RWPE2 (cell line): ENCODE results near the gene MGMT.

Source experiments
- ATAC-seq: fragments of 200-7000 bp; cut with Tn5 transposase; 3 replicates; pipeline ENCODE4 v1.9.1; 2021; ENCODE audit warnings: low read depth
- DNase-seq: peaks from one replicate; pipeline ENCODE4 v3.0.0-alpha.2; 2020; ENCODE audit warnings: low spot score
- H3K27ac ChIP-seq: fragments of 450-650 bp; 2 replicates; pipeline ENCODE4 v1.5.1; 2017; ENCODE audit warnings: mild to moderate bottlenecking; ENCODE audit not compliant: poor library complexity, severe bottlenecking
- H3K27me3 ChIP-seq: fragments of 250-450 bp; sonication (Bioruptor Pico); 2 replicates; pipeline ENCODE4 v1.5.1; 2021; ENCODE audit warnings: mild to moderate bottlenecking, moderate library complexity; ENCODE audit not compliant: insufficient read depth, poor library complexity, severe bottlenecking
- H3K36me3 ChIP-seq: fragments of 250-450 bp; sonication (Bioruptor Pico); 2 replicates; pipeline ENCODE4 v1.5.1; 2020; ENCODE audit warnings: low read depth, mild to moderate bottlenecking, moderate library complexity
- H3K4me1 ChIP-seq: fragments of 250-450 bp; sonication (Bioruptor Pico); 2 replicates; pipeline ENCODE4 v1.5.1; 2021; ENCODE audit warnings: mild to moderate bottlenecking, moderate library complexity; ENCODE audit not compliant: insufficient read depth, poor library complexity, severe bottlenecking
- H3K4me3 ChIP-seq: fragments of 250-450 bp; sonication (Bioruptor Pico); 2 replicates; pipeline ENCODE4 v1.5.1; 2021; ENCODE audit warnings: mild to moderate bottlenecking, moderate library complexity; ENCODE audit not compliant: severe bottlenecking
- H3K9me3 ChIP-seq: fragments of 250-450 bp; sonication (Bioruptor Pico); 2 replicates; pipeline ENCODE4 v1.5.1; 2021; ENCODE audit warnings: mild to moderate bottlenecking, moderate library complexity; ENCODE audit not compliant: severe bottlenecking
- CTCF ChIP-seq: fragments of 450-650 bp; IDR thresholded peaks from one replicate; pipeline ENCODE4 v1.5.1; 2017; ENCODE audit warnings: mild to moderate bottlenecking, moderate library complexity; ENCODE audit not compliant: poor library complexity, severe bottlenecking

MGMT gene

GRCh38 chr10:129658376-129659072 lies 191.5 kb downstream of the MGMT start:
- Histone ChIP-seq H3K4me3 (no peak overlapping the region), H3K36me3 (no peaks in the 10 kb centered on the region), H3K9me3 (no peaks in the 10 kb centered on the region), H3K27me3 (no peaks in the 10 kb centered on the region), H3K27ac (no peak overlapping the region), H3K4me1 (no peaks in the 10 kb centered on the region)
- no peak for ATAC-seq
- DNase-seq = no peak
- no peak for TF ChIP-seq CTCF

GRCh38 chr10:129659508-129660268 lies 192.6 kb downstream of the MGMT start:
- H3K27ac ChIP-seq = no peak overlapping the region
- ATAC-seq (no peak), DNase-seq (no peak)

GRCh38 chr10:129660569-129660968 lies 193.5 kb downstream of the MGMT start:
- no peaks in the 10 kb centered on the region for H3K27me3 ChIP-seq
- H3K9me3 ChIP-seq = no peaks in the 10 kb centered on the region
- no peak for ATAC-seq
- no peak overlapping the region for H3K27ac ChIP-seq
- no peak for DNase-seq
- no peaks in the 10 kb centered on the region for H3K36me3 ChIP-seq
- no peak for TF ChIP-seq CTCF
- H3K4me1 ChIP-seq = no peaks in the 10 kb centered on the region
- no peak overlapping the region for H3K4me3 ChIP-seq

More at GRCh38 chr10:129659508-129660268, 192.6 kb downstream of the MGMT start:
- H3K36me3 ChIP-seq = no peaks in the 10 kb centered on the region
- H3K4me1 ChIP-seq = no peaks in the 10 kb centered on the region
- H3K27me3 ChIP-seq = no peaks in the 10 kb centered on the region
- TF ChIP-seq CTCF = no peak
- no peak overlapping the region for H3K4me3 ChIP-seq
- no peaks in the 10 kb centered on the region for H3K9me3 ChIP-seq

- H3K27ac ChIP-seq = no peak overlapping the region
- ATAC-seq (no peak; the same call in 2 of the 3 replicates), DNase-seq (no peak)
- H3K9me3 ChIP-seq = no peaks in the 10 kb centered on the region
- no peak overlapping the region for H3K4me3 ChIP-seq
- TF ChIP-seq CTCF = no peak
- no peaks in the 10 kb centered on the region for H3K4me1 ChIP-seq
- no peaks in the 10 kb centered on the region for H3K27me3 ChIP-seq
- no peaks in the 10 kb centered on the region for H3K36me3 ChIP-seq
These were observed 195.4 kb downstream of the MGMT start for GRCh38 chr10:129662426-129662825.

GRCh38 chr10:129670124-129670523 lies 203.1 kb downstream of the MGMT start:
- no peaks in the 10 kb centered on the region for H3K27me3 ChIP-seq
- no peaks in the 10 kb centered on the region for H3K36me3 ChIP-seq
- no peak for DNase-seq
- TF ChIP-seq CTCF = no peak
- ATAC-seq = no peak
- no peak overlapping the region for H3K4me3 ChIP-seq
- no peaks in the 10 kb centered on the region for H3K9me3 ChIP-seq
- no peak overlapping the region for H3K27ac ChIP-seq
- H3K4me1 ChIP-seq = no peaks in the 10 kb centered on the region
